ENCODE measurements around the gene MTX1.

MTX1 gene

GRCh38 chr1:155202731-155203515 lies 5.6 kb upstream of the MTX1 start:
- ATAC-seq, result no peak
- TF ChIP-seq PPARA (CRISPR knock-in tag; IDR thresholded peaks at IDR 0.05; ENCODE audit: borderline replicate concordance) (no peak), ZFP30 (CRISPR knock-in tag; IDR thresholded peaks at IDR 0.05) (no peak), ZFP3 (CRISPR knock-in tag; IDR thresholded peaks at IDR 0.05) (no peak), TCF4 (CRISPR knock-in tag; IDR thresholded peaks at IDR 0.05; ENCODE audit: borderline replicate concordance) (no peak), ZNF8 (CRISPR knock-in tag; IDR thresholded peaks at IDR 0.05) (no peak)

- TF ChIP-seq POU6F1 (CRISPR knock-in tag; IDR thresholded peaks at IDR 0.05; ENCODE audit: borderline replicate concordance, low read depth), result no peak
- ATAC-seq, result no peak
These were observed 3.5 kb upstream of the MTX1 start for GRCh38 chr1:155205035-155205434.

GRCh38 chr1:155205969-155206593 lies 2.4 kb upstream of the MTX1 start:
- TF ChIP-seq TOX (CRISPR knock-in tag; IDR thresholded peaks at IDR 0.05; ENCODE audit: borderline replicate concordance), result no peak
- TF ChIP-seq ESRRG (CRISPR knock-in tag; IDR thresholded peaks at IDR 0.05), result no peak
- no peak for TF ChIP-seq RARB (CRISPR knock-in tag; IDR thresholded peaks at IDR 0.05)
- TF ChIP-seq BACH2 (CRISPR knock-in tag; IDR thresholded peaks at IDR 0.05; ENCODE audit: borderline replicate concordance), result no peak
- TF ChIP-seq ZFP3 (CRISPR knock-in tag; IDR thresholded peaks at IDR 0.05), result no peak
- no peak for TF ChIP-seq TSHZ2 (CRISPR knock-in tag; IDR thresholded peaks at IDR 0.05)
- TF ChIP-seq POU6F1 (CRISPR knock-in tag; IDR thresholded peaks at IDR 0.05; ENCODE audit: borderline replicate concordance, low read depth), result no peak
- TF ChIP-seq ARNTL (CRISPR knock-in tag; IDR thresholded peaks at IDR 0.05; ENCODE audit: borderline replicate concordance, low read depth), result no peak
- no peak for TF ChIP-seq ISL1 (CRISPR knock-in tag; IDR thresholded peaks at IDR 0.05)
- no peak for TF ChIP-seq ZFP30 (CRISPR knock-in tag; IDR thresholded peaks at IDR 0.05)
- TF ChIP-seq CSDC2 (CRISPR knock-in tag; IDR thresholded peaks at IDR 0.05), result no peak
- no peak for TF ChIP-seq OSR1 (CRISPR knock-in tag; IDR thresholded peaks at IDR 0.05)
- TF ChIP-seq ZNF565 (CRISPR knock-in tag; conservative IDR thresholded peaks at IDR 0.05; ENCODE audit: low read depth), result no peak
- no peak for TF ChIP-seq PATZ1 (CRISPR knock-in tag; IDR thresholded peaks at IDR 0.05; ENCODE audit: borderline replicate concordance)
- no peak for TF ChIP-seq CSRNP3 (CRISPR knock-in tag; IDR thresholded peaks at IDR 0.05)
- no peak for TF ChIP-seq PPARA (CRISPR knock-in tag; IDR thresholded peaks at IDR 0.05; ENCODE audit: borderline replicate concordance)
- no peak for ATAC-seq
